Endothelial cell of umbilical vein (primary cell): Measurements from ENCODE around the gene TBC1D10A. TPM values are rescaled to one million over a fixed set of nuclear protein-coding genes. Genes with fewer than 3 reads are reported as not detected.

Experiments
- Bru-seq: library from RNA; stranded (reverse); fragments of 400-500 nt; gene quantifications from one replicate; lab custom pipeline; 2021; lab: Mats Ljungman, UMichigan
- BruChase-seq, 2 experiments: library from RNA; stranded (reverse); fragments of 400-500 nt; gene quantifications; one replicate each; lab custom pipeline; 2021; lab: Mats Ljungman, UMichigan
- BruUV-seq: library from RNA; stranded (reverse); fragments of 400-500 nt; replicated peaks from 2 replicates; lab custom pipeline; 2021; lab: Mats Ljungman, UMichigan
- CTCF ChIA-PET: fragments of 300-600, 350-600 bp; sonication (Branson Sonifier 250); formaldehyde crosslinking; loops from one replicate; lab custom pipeline; 2021; ENCODE audit warnings: antibody characterized with exemption, inconsistent platforms; lab: Charles Lee
- POLR2A ChIA-PET: fragments of 300-600, 350-600 bp; sonication (Branson Sonifier 250); formaldehyde crosslinking; loops from one replicate; lab custom pipeline; 2021; ENCODE audit warnings: antibody characterized with exemption, inconsistent platforms; lab: Charles Lee
- DNase-seq: peaks from one replicate; pipeline ENCODE4 v3.0.0-alpha.2; 2011; ENCODE audit warnings: low read depth, low spot score
- FAIRE-seq: peaks from 2 replicates; lab custom pipeline; 2011; peaks lifted over from hg19 to GRCh38; lab: Jason Lieb, UNC
- H2AFZ ChIP-seq: 2 replicates; pipeline ENCODE4 v1.6.0; 2012; ENCODE audit warnings: low read depth, low read length, control low read depth, inconsistent platforms
- H3K27ac ChIP-seq: 2 replicates; pipeline ENCODE4 v1.5.1; 2011; ENCODE audit warnings: low read depth, mild to moderate bottlenecking, control low read depth, low read length, moderate library complexity; ENCODE audit not compliant: insufficient read depth
- H3K27me3 ChIP-seq, 2 experiments: 2 replicates each; pipeline versions ENCODE4 v1.6.0 to v1.6.1; 2011; ENCODE audit warnings: low read length in 2 of 2, mixed read lengths in 1 of 2; ENCODE audit not compliant: control insufficient read depth in 2 of 2, insufficient read depth in 2 of 2
- H3K36me3 ChIP-seq, 2 experiments: 2 replicates in 1 of 2; 3 replicates in 1 of 2; pipeline ENCODE4 v1.5.1; 2011; ENCODE audit warnings: low read length in 2 of 2, mild to moderate bottlenecking in 1 of 2, moderate library complexity in 1 of 2; ENCODE audit not compliant: control insufficient read depth in 2 of 2, insufficient read depth in 2 of 2; ENCODE audit errors: extremely low read depth in 1 of 2
- H3K4me1 ChIP-seq: 3 replicates; pipeline ENCODE4 v1.5.1; 2011; ENCODE audit warnings: mild to moderate bottlenecking, low read length; ENCODE audit not compliant: control insufficient read depth, insufficient read depth; ENCODE audit errors: extremely low read depth
- H3K4me2 ChIP-seq: 2 replicates; pipeline ENCODE4 v1.6.1; 2011; ENCODE audit warnings: low read length, control low read depth, mixed read lengths; ENCODE audit not compliant: insufficient read depth
- H3K4me3 ChIP-seq, 3 experiments: fragments of 200-600 bp in 1 of 3; sonication (generic), shearing (Covaris generic) in 1 of 3; replicated peaks in 1 of 3; 2 replicates each; pipeline ENCODE4 v1.5.1; 2011 to 2016; ENCODE audit warnings: control low read depth in 3 of 3, low read length in 3 of 3, mild to moderate bottlenecking in 2 of 3, inconsistent platforms in 1 of 3, low read depth in 1 of 3, moderate library complexity in 1 of 3; ENCODE audit not compliant: insufficient read depth in 1 of 3
- H3K79me2 ChIP-seq: 2 replicates; pipeline ENCODE4 v1.6.0; 2012; ENCODE audit warnings: low read length, inconsistent platforms; ENCODE audit not compliant: control insufficient read depth, insufficient read depth
- H3K9ac ChIP-seq: replicated peaks from 2 replicates; pipeline ENCODE3; 2011; ENCODE audit warnings: low read length, control low read depth; ENCODE audit not compliant: insufficient read depth; ENCODE audit errors: extremely low read depth
- H3K9me1 ChIP-seq: replicated peaks from 3 replicates; pipeline ENCODE4 v1.6.0; 2011; ENCODE audit warnings: mild to moderate bottlenecking, low read length; ENCODE audit not compliant: control insufficient read depth, insufficient read depth; ENCODE audit errors: extremely low read depth
- H3K9me3 ChIP-seq: replicated peaks from 2 replicates; pipeline ENCODE4 v1.5.1; 2012; ENCODE audit warnings: low read length, inconsistent platforms; ENCODE audit not compliant: control insufficient read depth, insufficient read depth
- H4K20me1 ChIP-seq: replicated peaks from 2 replicates; pipeline ENCODE3; 2011; ENCODE audit warnings: mild to moderate bottlenecking, low read length; ENCODE audit not compliant: control insufficient read depth, insufficient read depth; ENCODE audit errors: extremely low read depth
- POLR2A ChIP-seq: IDR thresholded peaks from 2 replicates; pipeline ENCODE4 v1.6.1; 2012; ENCODE audit warnings: low read depth, mild to moderate bottlenecking, control low read depth, low read length
- POLR2AphosphoS5 ChIP-seq: IDR thresholded peaks from 2 replicates; pipeline ENCODE4 v1.6.1; 2012; ENCODE audit warnings: low read depth, mild to moderate bottlenecking, control low read depth, low read length, moderate library complexity; ENCODE audit not compliant: insufficient read depth
- dilution Hi-C: fragments of 300-500 bp; cut with MboI; formaldehyde crosslinking; loops from one replicate; pipeline ENCODE4 v1.15.0; 2019; ENCODE audit warnings: low sequenced_read_pairs; ENCODE audit not compliant: extremely low pct_ligation_motif_present
- intact Hi-C: fragments of 100-400 bp; cut with micrococcal nuclease; formaldehyde crosslinking; loops from one replicate; pipeline ENCODE4 v1.10.0; 2022
- long read RNA-seq: library from polyadenylated mRNA; stranded (forward); transcript quantifications from one replicate; pipeline ENCODE4 v2.0.0, GENCODE V29; 2021
- polyA minus RNA-seq, 3 experiments: library from RNA; depleted of rRNA, polyadenylated mRNA; stranded (reverse); fragments of >200 nt; gene quantifications; 1 replicate in 1 of 3; 2 replicates in 2 of 3; pipeline ENCODE4 v1.2.3, GENCODE V29; 2011
- polyA plus RNA-seq, 4 experiments: library from polyadenylated mRNA; depleted of rRNA in 3 of 4; stranded (reverse) in 3 of 4; unstranded in 1 of 4; fragments of >200 nt; gene quantifications; 2 replicates each; pipeline versions ENCODE4 v1.2.1 to v1.2.3, GENCODE V29; 2011 to 2012; ENCODE audit warnings: missing spikeins in 1 of 4
- total RNA-seq: library from RNA; stranded (reverse); gene quantifications from 2 replicates; pipeline ENCODE4 v1.2.3, GENCODE V29; 2021
- TF ChIP-seq, protein P1 (sequence below): IDR thresholded peaks from 2 replicates; pipeline ENCODE4 v1.6.1; 2011; ENCODE audit not compliant: insufficient read depth, insufficient read length

TBC1D10A gene
- total RNA-seq = 10.0 and 11.3 TPM in 2 replicates
- 11.9 and 15.1 TPM in 2 replicates for polyA plus RNA-seq
- polyA plus RNA-seq (2011; cell fraction: cytosol; rRNA removed) = 6.8 and 9.8 TPM in 2 replicates
- 19.1 and 25.4 TPM in 2 replicates for polyA plus RNA-seq (2011; cell fraction: nucleus; rRNA removed)
- polyA plus RNA-seq (2012) = 5.7 and 9.5 TPM in 2 replicates
- 10.0 and 14.8 TPM in 2 replicates for polyA minus RNA-seq
- 1.5 TPM for polyA minus RNA-seq (2011; cell fraction: cytosol; rRNA and poly(A)+ RNA removed)
- 6.8 and 8.2 TPM in 2 replicates for polyA minus RNA-seq (2011; cell fraction: nucleus; rRNA and poly(A)+ RNA removed)
- percentile 53 among the genes with signal in this experiment for Bru-seq, nascent RNA
- percentile 55 among the genes with signal in this experiment for BruChase-seq, experiment 1, labeled RNA remaining after a 6-hour chase
- BruChase-seq, experiment 2, labeled RNA remaining after a 2-hour chase = percentile 58 among the genes with signal in this experiment
- long read RNA-seq, transcript TBC1D10A-201 (9 exons, 2,077 nt) = major isoform, 9 of 11 reads
- long read RNA-seq, partial matches to known transcripts = 0 of 11 reads
- long read RNA-seq, other reads (novel, unspliced or antisense) = 1 of 11 reads

GRCh38 chr22:30326706-30327362 lies at the start of gene TBC1D10A:
TBC1D10A (minus strand) TSS chr22:30326941; CDS start chr22:30326881, 60 bp downstream.
- ChIA-PET CTCF (interaction anchor here (0.6 to 14.7 kb wide), 12 partner anchors 9 to 96 kb away, joined by 3 to 164 read pairs (median 4); partner anchors contain the start of genes CASTOR1 and RNF215), POLR2A (interaction anchor here (0.7 to 1.5 kb wide), 3 partner anchors 9 to 39 kb away, joined by 4 to 7 read pairs (median 7); partner anchors contain the start of gene CASTOR1)
- Histone ChIP-seq H3K9me3 (no peaks in the 10 kb centered on the region), H2AFZ (peak within 1 kb of the TSS; percentile 94), H3K27me3 (no peaks in the 10 kb centered on the region), H3K4me3 (peak within 1 kb of the TSS; percentile 62 to 67 (median 64)), H3K4me1 (peaks cover 13% of the 10 kb centered on the region), H3K9me1 (no peaks in the 10 kb centered on the region), H3K9ac (peak within 1 kb of the TSS; percentile 70), H3K27ac (peak within 1 kb of the TSS; percentile 38), H4K20me1 (no peaks in the 10 kb centered on the region), H3K36me3 (no peaks in the 10 kb centered on the region), H3K79me2 (no peaks in the 10 kb centered on the region), H3K4me2 (peak within 1 kb of the TSS; percentile 72)
- peak; percentile 86 for DNase-seq
- peak; percentile 76 for FAIRE-seq
- TF ChIP-seq, protein P1, sequence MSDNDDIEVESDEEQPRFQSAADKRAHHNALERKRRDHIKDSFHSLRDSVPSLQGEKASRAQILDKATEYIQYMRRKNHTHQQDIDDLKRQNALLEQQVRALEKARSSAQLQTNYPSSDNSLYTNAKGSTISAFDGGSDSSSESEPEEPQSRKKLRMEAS = no peak
- TF ChIP-seq POLR2AphosphoS5 (peak; percentile 77), POLR2A (peak; percentile 63)
- BruUV-seq = no TSS peak
- intact Hi-C loops = loop anchor here (1.0 to 2.0 kb wide), 2 partner anchors 30 to 38 kb away; partner anchors contain the start of genes CASTOR1, CCDC157 and SF3A1
- dilution Hi-C loops = no loop called here
